Stimulated activated CD8-positive, alpha-beta memory T cell treated with anti-CD3 and anti-CD28 coated beads, Interleukin-15, amount 100 ng/mL, for 48 hours (primary cell): ENCODE results near the gene KCNK13.

Experiments
- DNase-seq, 2 donors: peaks; one replicate each; pipeline ENCODE4 v3.0.0-alpha.2; 2020; ENCODE audit warnings: low read depth in 2 of 2

The KCNK13 gene

GRCh38 chr14:90132821-90133570 lies 71.2 kb downstream of the KCNK13 start:
- no peak for DNase-seq

- no peak for DNase-seq
These were observed 75.1 kb downstream of the KCNK13 start for GRCh38 chr14:90136904-90137303.

- DNase-seq: no peak
These were observed 76.0 kb downstream of the KCNK13 start for GRCh38 chr14:90137807-90138206.

- no peak for DNase-seq
These were observed 77.4 kb downstream of the KCNK13 start for GRCh38 chr14:90139199-90139598.

- DNase-seq: no peak
These were observed 78.6 kb downstream of the KCNK13 start for GRCh38 chr14:90140298-90140955.

GRCh38 chr14:90140956-90141316 lies 79.1 kb downstream of the KCNK13 start:
- DNase-seq: no peak

- no peak for DNase-seq
These were observed 91.6 kb downstream of the KCNK13 start for GRCh38 chr14:90153429-90153828.

GRCh38 chr14:90154110-90154509 lies 92.3 kb downstream of the KCNK13 start:
- no peak for DNase-seq

GRCh38 chr14:90159146-90159545 lies 97.4 kb downstream of the KCNK13 start:
- no peak for DNase-seq

- no peak for DNase-seq
These were observed 97.9 kb downstream of the KCNK13 start for GRCh38 chr14:90159688-90160087.

- DNase-seq: no peak
These were observed 99.3 kb downstream of the KCNK13 start for GRCh38 chr14:90161129-90161528.

- DNase-seq: no peak
These were observed 106.8 kb downstream of the KCNK13 start for GRCh38 chr14:90168425-90169105.

GRCh38 chr14:90175631-90176030 lies 113.8 kb downstream of the KCNK13 start:
- no peak for DNase-seq

- DNase-seq: no peak
These were observed 115.9 kb downstream of the KCNK13 start for GRCh38 chr14:90177539-90178189.

GRCh38 chr14:90179357-90179756 lies 117.6 kb downstream of the KCNK13 start:
- DNase-seq: no peak

- DNase-seq: no peak
These were observed 118.3 kb downstream of the KCNK13 start for GRCh38 chr14:90179809-90180779.

- no peak for DNase-seq
These were observed 122.3 kb downstream of the KCNK13 start for GRCh38 chr14:90184094-90184493.

- DNase-seq: no peak
These were observed 122.9 kb downstream of the KCNK13 start for GRCh38 chr14:90184571-90185266.

- DNase-seq: no peak
These were observed 126.8 kb downstream of the KCNK13 start for GRCh38 chr14:90188588-90188987.

GRCh38 chr14:90191154-90191553 lies 129.4 kb downstream of the KCNK13 start:
- DNase-seq: no peak

GRCh38 chr14:90191585-90191984 lies 129.8 kb downstream of the KCNK13 start:
- no peak for DNase-seq
